ENCODE data around the gene CRYBB1.

CRYBB1 gene

GRCh38 chr22:26563022-26563421, 54.8 kb downstream of the CRYBB1 start:
- Histone ChIP-seq H3K9me3 (no peaks in the 10 kb centered on the region), H3K4me1 (peaks cover 0 to 4% (median 2%) of the 10 kb centered on the region in 4 donors), H3K27me3 (no peaks in the 10 kb centered on the region), H3K27ac (no peak overlapping the region), H3K4me3 (no peak overlapping the region), H3K36me3 (peaks cover 0 to 5% (median 4%) of the 10 kb centered on the region in 3 donors)
- DNase-seq, result no peak
- no peak for TF ChIP-seq CTCF (IDR thresholded peaks at IDR 0.05)
- intact Hi-C loops (cut with DNase I; ENCODE audit: low total_unique reads), result no loop called here

GRCh38 chr22:26561756-26562417, 55.9 kb downstream of the CRYBB1 start:
- peaks cover 0 to 5% (median 4%) of the 10 kb centered on the region in 3 donors for H3K36me3 ChIP-seq
- no peaks in the 10 kb centered on the region for H3K9me3 ChIP-seq
- H3K4me1 ChIP-seq, result peaks cover 0 to 4% (median 2%) of the 10 kb centered on the region in 4 donors
- H3K27me3 ChIP-seq, result no peaks in the 10 kb centered on the region
- TF ChIP-seq CTCF (IDR thresholded peaks at IDR 0.05), result no peak
- intact Hi-C loops (cut with DNase I; ENCODE audit: low total_unique reads), result no loop called here
- H3K27ac ChIP-seq, result no peak overlapping the region
- H3K4me3 ChIP-seq, result no peak overlapping the region
- DNase-seq, result no peak

- Histone ChIP-seq H3K27me3 (no peaks in the 10 kb centered on the region), H3K36me3 (peaks cover 0 to 4% (median 3%) of the 10 kb centered on the region in 3 donors), H3K9me3 (no peaks in the 10 kb centered on the region), H3K4me1 (peaks cover 0 to 4% (median 2%) of the 10 kb centered on the region in 4 donors), H3K4me3 (no peak overlapping the region), H3K27ac (no peak overlapping the region)
- intact Hi-C loops (cut with DNase I; ENCODE audit: low total_unique reads), result no loop called here
- DNase-seq, result no peak
- no peak for TF ChIP-seq CTCF (IDR thresholded peaks at IDR 0.05)
These were observed 57.8 kb downstream of the CRYBB1 start for GRCh38 chr22:26559961-26560575.

GRCh38 chr22:26558248-26558895, 59.5 kb downstream of the CRYBB1 start:
- Histone ChIP-seq H3K9me3 (no peaks in the 10 kb centered on the region), H3K4me1 (peaks cover 0 to 4% (median 2%) of the 10 kb centered on the region in 4 donors), H3K4me3 (no peak overlapping the region), H3K27ac (no peak overlapping the region), H3K36me3 (no peaks in the 10 kb centered on the region), H3K27me3 (no peaks in the 10 kb centered on the region)
- no peak for DNase-seq
- intact Hi-C loops (cut with DNase I; ENCODE audit: low total_unique reads), result no loop called here
- TF ChIP-seq CTCF (IDR thresholded peaks at IDR 0.05), result no peak

- H3K4me1 ChIP-seq, result peaks cover 0 to 3% (median under 1%) of the 10 kb centered on the region in 4 donors
- no peak for DNase-seq
These were observed 60.9 kb downstream of the CRYBB1 start for GRCh38 chr22:26556904-26557303.

More at GRCh38 chr22:26556904-26557303, 60.9 kb downstream of the CRYBB1 start:
- TF ChIP-seq CTCF (IDR thresholded peaks at IDR 0.05), result no peak
- intact Hi-C loops (cut with DNase I; ENCODE audit: low total_unique reads), result no loop called here
- no peaks in the 10 kb centered on the region for H3K27me3 ChIP-seq
- H3K27ac ChIP-seq, result no peak overlapping the region
- no peaks in the 10 kb centered on the region for H3K36me3 ChIP-seq
- H3K4me3 ChIP-seq, result no peak overlapping the region
- H3K9me3 ChIP-seq, result no peaks in the 10 kb centered on the region
